Measurements from ENCODE around the gene PMP22.

- TF ChIP-seq, protein P1, sequence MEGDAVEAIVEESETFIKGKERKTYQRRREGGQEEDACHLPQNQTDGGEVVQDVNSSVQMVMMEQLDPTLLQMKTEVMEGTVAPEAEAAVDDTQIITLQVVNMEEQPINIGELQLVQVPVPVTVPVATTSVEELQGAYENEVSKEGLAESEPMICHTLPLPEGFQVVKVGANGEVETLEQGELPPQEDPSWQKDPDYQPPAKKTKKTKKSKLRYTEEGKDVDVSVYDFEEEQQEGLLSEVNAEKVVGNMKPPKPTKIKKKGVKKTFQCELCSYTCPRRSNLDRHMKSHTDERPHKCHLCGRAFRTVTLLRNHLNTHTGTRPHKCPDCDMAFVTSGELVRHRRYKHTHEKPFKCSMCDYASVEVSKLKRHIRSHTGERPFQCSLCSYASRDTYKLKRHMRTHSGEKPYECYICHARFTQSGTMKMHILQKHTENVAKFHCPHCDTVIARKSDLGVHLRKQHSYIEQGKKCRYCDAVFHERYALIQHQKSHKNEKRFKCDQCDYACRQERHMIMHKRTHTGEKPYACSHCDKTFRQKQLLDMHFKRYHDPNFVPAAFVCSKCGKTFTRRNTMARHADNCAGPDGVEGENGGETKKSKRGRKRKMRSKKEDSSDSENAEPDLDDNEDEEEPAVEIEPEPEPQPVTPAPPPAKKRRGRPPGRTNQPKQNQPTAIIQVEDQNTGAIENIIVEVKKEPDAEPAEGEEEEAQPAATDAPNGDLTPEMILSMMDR (IDR thresholded peaks at IDR 0.05; ENCODE audit: poor library complexity, severe bottlenecking): no peak
- TF ChIP-seq POLR2AphosphoS5 (IDR thresholded peaks at IDR 0.05) (no peak), EZH2 (IDR thresholded peaks at IDR 0.05; ENCODE audit: borderline replicate concordance, insufficient read depth, low read length, poor library complexity, severe bottlenecking) (no peak)
Measured at GRCh38 chr17:15263680-15264079, 1.4 kb downstream of the PMP22 start.
